RPMI7951 (cell line): ENCODE measurements around the gene SDC4. TPM values are rescaled to one million over a fixed set of nuclear protein-coding genes. Genes with fewer than 3 reads are reported as not detected.
"Not testable (repeated sequence)": the region's sequence is repeated elsewhere in the genome, so short reads cannot be mapped to it uniquely, and the experiment has no call there.

Source experiments
- DNase-seq: peaks from one replicate; pipeline ENCODE4 v3.0.0-alpha.2; 2012; ENCODE audit warnings: low read depth
- total RNA-seq: library from RNA; depleted of rRNA; stranded (reverse); fragments of >200 nt; shearing (Covaris generic); gene quantifications from 2 replicates; pipeline ENCODE4 v1.2.3, GENCODE V29; 2014

SDC4 gene
- total RNA-seq, 1 experiment from 2014 or later: 88.2 TPM

- DNase-seq: no peak
Measured at GRCh38 chr20:45363611-45364492, 15.6 kb upstream of the SDC4 start.

GRCh38 chr20:45362804-45363610, 14.8 kb upstream of the SDC4 start, which contains the start of gene SYS1:
Gene SYS1 (plus strand): TSS chr20:45363156. CDS start chr20:45363532, 376 bp downstream.
- peak; percentile 99 for DNase-seq

GRCh38 chr20:45361793-45362192, 13.6 kb upstream of the SDC4 start:
- DNase-seq: no peak

- DNase-seq: peak; percentile 91
Measured at GRCh38 chr20:45359406-45360148, 11.4 kb upstream of the SDC4 start.

- DNase-seq: peak; percentile 82
Measured at GRCh38 chr20:45359069-45359405, 10.8 kb upstream of the SDC4 start.

- peak; percentile 77 for DNase-seq
Measured at GRCh38 chr20:45358282-45359068, 10.3 kb upstream of the SDC4 start.

GRCh38 chr20:45355209-45356084, 7.2 kb upstream of the SDC4 start:
- peak; percentile 85 for DNase-seq

DNA sequence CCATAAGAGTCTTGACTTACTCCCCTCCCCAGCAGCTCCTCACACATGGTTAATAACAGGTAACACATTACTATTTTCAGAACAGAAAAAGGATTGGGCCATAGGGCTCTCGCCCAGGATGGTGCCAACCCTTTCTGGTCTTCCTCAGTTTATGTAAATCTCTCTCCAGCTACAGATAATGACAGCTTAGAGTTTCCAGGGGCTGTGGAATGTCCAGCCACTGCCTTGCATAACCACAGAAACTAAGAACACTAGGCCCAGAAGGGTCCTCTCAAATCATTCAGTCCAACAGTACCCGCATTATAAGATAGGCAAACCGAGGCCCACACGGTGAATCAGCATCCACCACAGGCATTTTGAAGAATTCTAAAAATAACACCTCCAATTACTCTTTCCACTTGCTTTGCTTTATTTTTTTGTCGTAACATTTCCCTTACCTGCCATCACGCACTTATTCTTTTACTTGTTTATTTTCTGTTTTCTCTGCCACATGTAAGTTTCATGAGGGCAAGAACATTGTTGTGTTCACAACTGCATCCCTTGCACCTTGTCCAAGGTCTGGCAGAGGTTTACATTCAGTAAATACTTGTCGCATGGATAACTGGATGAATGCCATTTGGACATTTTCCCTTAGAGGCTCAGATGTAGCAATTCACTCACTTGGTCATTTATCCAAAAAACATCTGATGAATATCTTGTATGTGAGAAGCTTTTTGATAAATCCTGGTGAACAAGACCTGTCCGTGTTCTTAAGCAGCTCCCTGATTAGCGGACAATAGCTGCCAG, 6.4 kb upstream of the SDC4 start:
- DNase-seq: peak; percentile 85

DNA sequence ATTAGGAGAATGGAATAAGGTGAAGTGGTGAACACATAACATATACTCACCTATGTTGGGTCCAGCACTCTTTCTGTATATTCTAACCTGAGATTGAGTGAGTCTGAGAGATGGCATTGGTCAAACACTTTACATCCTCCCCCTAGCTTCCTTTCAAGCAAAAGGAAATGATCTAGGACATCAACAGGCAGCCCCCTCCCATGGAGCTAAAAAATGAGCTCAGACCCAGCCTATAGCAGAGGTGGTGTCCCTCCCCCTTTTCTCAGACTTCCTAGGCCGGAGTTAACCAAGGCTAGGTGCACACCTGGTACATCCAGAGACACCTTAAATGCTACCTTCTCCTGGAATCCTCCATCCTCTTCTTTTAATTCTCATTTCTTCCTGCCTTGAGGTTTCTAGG, 5.5 kb upstream of the SDC4 start:
- DNase-seq: no peak

- no peak for DNase-seq
Measured at GRCh38 chr20:45352729-45353128, 4.5 kb upstream of the SDC4 start.

DNA sequence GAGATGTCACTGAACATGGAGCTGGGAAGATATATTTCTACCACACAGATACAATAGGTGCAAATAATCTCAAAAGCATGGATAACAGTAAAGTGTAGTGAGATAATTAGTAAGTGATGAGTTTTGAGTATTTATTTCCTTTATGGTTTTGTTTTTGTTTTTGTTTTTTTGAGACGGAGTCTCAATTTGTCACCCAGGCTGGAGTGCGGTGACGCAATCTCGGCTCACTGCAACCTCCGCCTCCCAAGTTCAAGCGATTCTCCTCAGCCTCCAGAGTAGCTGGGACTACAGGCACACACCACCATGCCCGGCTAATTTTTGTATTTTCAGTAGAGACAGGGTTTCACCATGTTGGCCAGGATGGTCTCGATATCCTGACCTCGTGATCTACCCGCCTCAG, 2.6 kb upstream of the SDC4 start:
- DNase-seq: not testable (repeated sequence)

DNA sequence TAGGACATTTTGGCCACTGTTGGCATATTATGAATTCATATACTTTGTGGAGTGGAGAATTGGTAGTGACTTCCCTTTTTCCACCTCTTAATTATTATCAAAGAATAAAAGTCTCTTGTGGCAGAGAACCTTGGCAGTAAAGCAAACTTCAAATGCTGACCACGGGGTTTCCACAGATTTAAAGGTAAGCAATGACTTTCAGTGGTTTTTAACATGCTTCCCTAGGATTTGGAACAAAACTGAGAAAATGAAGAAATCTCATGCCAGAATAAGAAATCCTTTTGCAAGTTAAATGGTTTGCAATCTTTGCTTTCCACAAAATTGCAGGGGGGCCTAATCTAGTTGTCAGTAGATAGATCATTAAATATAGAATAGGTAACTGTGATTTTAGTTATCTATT, 2.0 kb upstream of the SDC4 start:
- DNase-seq: no peak

GRCh38 chr20:45347297-45347935, 808 bp downstream of the SDC4 start:
- no peak for DNase-seq

- no peak for DNase-seq
Measured at GRCh38 chr20:45346851-45347250, 1.4 kb downstream of the SDC4 start.

DNA sequence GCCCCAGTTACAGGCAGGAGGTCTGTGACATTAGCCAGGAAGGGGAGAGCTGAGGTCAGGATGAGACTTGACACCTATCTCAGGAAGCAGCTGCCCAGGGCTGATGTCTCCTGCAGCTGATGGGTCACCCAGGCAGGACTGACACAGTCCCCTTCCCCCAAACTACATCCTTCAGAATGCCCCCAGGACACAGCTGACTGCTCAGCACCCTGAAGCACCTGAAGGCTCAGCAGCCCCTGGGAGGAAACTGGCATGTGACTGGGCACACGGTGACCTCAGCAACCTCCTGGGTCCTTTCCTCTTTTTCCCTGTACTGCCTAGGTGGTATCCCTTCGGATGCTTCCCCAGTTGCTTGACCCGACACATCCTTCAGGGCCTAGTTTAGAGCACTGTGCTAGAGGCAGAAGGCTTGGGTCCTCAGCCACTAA, 1.9 kb downstream of the SDC4 start:
- DNase-seq: no peak

GRCh38 chr20:45345104-45345936, 2.9 kb downstream of the SDC4 start:
- DNase-seq: no peak

DNA sequence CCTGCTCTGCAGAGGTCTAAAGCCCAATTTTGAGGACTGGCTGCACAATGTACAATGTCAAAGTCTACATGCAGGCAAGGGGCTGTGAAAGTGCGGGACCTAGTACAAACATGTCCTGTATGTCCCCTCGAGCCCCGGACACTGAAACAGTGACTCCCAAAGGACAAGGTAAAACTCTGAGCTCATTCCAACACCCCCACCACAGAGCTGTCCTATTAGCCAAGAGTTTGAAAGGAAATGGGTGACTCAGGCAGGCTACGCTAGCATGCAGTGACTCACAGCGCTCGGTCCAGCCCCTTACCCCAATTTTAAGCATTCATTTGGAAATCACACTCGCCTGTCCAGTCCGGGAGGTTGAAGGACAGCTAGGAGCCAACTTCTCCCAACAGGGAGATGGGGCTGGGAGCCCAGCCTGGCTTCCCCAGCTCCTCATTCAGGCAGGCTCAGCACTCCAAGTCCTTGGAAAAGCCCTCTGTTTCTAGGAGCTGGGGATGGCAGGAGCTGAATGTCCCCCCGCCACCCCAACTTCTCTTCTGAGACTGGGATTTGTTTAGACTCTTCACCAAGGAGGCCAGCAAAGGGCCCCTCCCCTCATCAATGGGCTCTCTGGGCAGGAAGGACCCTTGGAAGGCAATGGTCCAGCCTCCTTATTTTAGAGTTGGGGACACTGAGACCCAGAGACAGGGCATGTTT, 3.9 kb downstream of the SDC4 start:
- peak; percentile 91 for DNase-seq
